ENCODE results near the gene ARMC2. TPM values are rescaled to one million over a fixed set of nuclear protein-coding genes. Genes with fewer than 3 reads are reported as not detected.

ARMC2 gene
- total and polyA plus RNA-seq, 8 donors, result 7.8 to 30.0 (median 24.9) TPM

DNA sequence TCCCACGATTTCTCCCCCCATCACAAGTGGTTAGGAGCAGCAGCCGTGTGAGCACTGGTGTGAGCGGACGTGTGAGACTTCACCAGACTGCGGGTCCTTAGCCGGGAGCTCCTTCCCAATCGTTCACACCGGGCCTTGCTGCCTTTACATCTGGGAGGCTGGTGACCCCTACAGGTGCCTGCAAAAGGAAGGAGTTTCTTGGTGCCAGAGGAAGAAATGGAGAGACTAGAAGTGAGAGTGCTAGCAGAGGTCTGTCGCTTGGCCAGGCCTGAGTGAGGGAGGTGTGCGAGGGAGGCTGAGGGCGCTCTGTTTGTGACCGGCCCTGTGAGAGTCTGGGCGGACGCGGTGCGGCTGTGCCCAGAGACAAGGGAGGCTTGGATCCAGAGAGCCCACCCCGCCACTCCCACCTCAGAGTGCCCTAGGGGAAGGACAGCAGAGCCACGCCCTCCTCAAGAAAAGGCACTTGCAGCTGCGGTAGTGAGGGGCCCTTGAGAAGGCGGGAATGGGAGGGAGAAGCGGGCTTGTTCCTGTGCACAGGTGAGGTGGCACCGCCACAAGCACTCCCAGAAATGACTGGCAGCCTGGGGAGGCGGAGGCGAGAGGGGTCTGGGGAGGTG, 10.0 kb upstream of the ARMC2 start:
- ATAC-seq, result peak; percentile 78
- no peaks in the 10 kb centered on the region for H3K36me3 ChIP-seq
- H3K27me3 ChIP-seq, result no peaks in the 10 kb centered on the region
- H3K9me3 ChIP-seq, result no peaks in the 10 kb centered on the region
- no peak overlapping the region for H3K27ac ChIP-seq
- DNase-seq, result peak in 3 of 4 donors; percentile 69 to 81 (median 78)
- TF ChIP-seq, protein P1, sequence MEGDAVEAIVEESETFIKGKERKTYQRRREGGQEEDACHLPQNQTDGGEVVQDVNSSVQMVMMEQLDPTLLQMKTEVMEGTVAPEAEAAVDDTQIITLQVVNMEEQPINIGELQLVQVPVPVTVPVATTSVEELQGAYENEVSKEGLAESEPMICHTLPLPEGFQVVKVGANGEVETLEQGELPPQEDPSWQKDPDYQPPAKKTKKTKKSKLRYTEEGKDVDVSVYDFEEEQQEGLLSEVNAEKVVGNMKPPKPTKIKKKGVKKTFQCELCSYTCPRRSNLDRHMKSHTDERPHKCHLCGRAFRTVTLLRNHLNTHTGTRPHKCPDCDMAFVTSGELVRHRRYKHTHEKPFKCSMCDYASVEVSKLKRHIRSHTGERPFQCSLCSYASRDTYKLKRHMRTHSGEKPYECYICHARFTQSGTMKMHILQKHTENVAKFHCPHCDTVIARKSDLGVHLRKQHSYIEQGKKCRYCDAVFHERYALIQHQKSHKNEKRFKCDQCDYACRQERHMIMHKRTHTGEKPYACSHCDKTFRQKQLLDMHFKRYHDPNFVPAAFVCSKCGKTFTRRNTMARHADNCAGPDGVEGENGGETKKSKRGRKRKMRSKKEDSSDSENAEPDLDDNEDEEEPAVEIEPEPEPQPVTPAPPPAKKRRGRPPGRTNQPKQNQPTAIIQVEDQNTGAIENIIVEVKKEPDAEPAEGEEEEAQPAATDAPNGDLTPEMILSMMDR (IDR thresholded peaks at IDR 0.05), result no peak
- intact Hi-C loops (cut with DNase I), result no loop called here
- H3K4me1 ChIP-seq, result peaks cover 0 to 32% of the 10 kb centered on the region in 2 donors
- H3K4me3 ChIP-seq, result no peak overlapping the region

DNA sequence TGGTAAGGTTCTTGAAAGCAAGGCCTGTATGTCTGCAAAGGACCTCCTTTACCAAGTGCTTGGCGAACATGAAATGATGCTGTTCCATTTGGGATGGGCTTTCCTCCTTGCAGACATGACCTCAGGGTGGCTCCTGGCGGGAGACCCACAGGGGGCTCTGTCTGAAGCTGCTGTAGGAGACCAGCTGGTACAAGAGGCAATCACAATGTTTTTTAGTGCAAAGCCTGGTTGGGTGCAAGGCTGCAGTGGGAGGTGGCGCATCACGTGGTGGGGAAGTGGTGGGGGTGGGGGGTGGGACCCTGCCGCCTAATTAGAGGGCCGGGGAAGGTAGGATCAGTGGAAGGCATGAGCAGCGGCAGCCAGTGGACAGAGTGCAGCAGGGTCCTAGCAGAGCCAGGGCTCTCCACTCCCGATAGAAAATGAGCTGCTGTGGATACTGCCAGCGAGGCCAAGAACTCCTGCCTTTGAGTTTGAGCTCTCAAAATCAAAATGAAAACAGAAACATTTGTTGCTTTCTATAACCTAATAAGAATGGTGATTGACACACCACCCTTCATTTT, 9.1 kb upstream of the ARMC2 start:
- H3K4me3 ChIP-seq, result no peak overlapping the region
- DNase-seq, result no peak
- no peak for ATAC-seq
- no peak overlapping the region for H3K27ac ChIP-seq
- TF ChIP-seq, protein P1 (IDR thresholded peaks at IDR 0.05), result no peak
- H3K4me1 ChIP-seq, result peaks cover 0 to 32% of the 10 kb centered on the region in 2 donors
- no peaks in the 10 kb centered on the region for H3K36me3 ChIP-seq
- no peaks in the 10 kb centered on the region for H3K9me3 ChIP-seq
- no peaks in the 10 kb centered on the region for H3K27me3 ChIP-seq
- intact Hi-C loops (cut with DNase I), result no loop called here

- TF ChIP-seq, protein P1 (IDR thresholded peaks at IDR 0.05), result no peak
- no peaks in the 10 kb centered on the region for H3K36me3 ChIP-seq
- H3K27ac ChIP-seq, result peak overlapping the region; percentile 45 to 55
- ATAC-seq (no peak), DNase-seq (no peak)
- H3K9me3 ChIP-seq, result no peaks in the 10 kb centered on the region
- H3K4me1 ChIP-seq, result peaks cover 0 to 39% of the 10 kb centered on the region in 2 donors
- intact Hi-C loops (cut with DNase I), result no loop called here
- no peak overlapping the region for H3K4me3 ChIP-seq
- no peaks in the 10 kb centered on the region for H3K27me3 ChIP-seq
Measured at GRCh38 chr6:108840919-108841318, 7.3 kb upstream of the ARMC2 start.

DNA sequence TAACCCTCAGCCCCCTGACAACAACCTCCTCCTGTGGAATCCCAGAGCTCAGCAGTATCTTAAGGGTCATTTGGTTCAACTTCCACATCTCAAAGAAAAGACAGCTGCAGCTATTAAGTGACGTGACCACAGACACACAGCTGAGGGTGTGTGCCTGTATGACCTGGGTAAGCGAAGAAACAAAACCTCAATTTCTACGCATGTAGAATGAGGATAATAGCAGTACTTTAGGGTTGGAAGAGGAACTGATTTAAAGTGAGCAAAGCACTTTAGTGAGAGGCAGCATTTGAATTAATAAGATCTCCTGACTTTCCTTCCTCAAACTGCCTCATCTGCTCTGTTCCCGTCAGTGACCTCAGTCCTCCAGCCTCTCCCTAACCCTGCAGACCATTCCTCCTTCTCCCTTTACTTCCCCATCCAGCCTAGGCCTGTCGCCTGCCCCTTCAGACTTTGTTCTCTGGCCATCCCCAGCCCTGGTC, 6.8 kb upstream of the ARMC2 start:
- H3K4me1 ChIP-seq, result peaks cover 0 to 44% of the 10 kb centered on the region in 2 donors
- no peaks in the 10 kb centered on the region for H3K9me3 ChIP-seq
- no peak overlapping the region for H3K4me3 ChIP-seq
- DNase-seq, result peak in 1 of 4 donors; percentile 74
- TF ChIP-seq, protein P1 (IDR thresholded peaks at IDR 0.05), result no peak
- H3K27me3 ChIP-seq, result no peaks in the 10 kb centered on the region
- no peaks in the 10 kb centered on the region for H3K36me3 ChIP-seq
- intact Hi-C loops (cut with DNase I), result no loop called here
- ATAC-seq, result peak; percentile 69
- H3K27ac ChIP-seq, result peak overlapping the region; percentile 45 to 55

- TF ChIP-seq, protein P1 (IDR thresholded peaks at IDR 0.05), result no peak
- no peak overlapping the region for H3K27ac ChIP-seq
- intact Hi-C loops (cut with DNase I), result no loop called here
- H3K36me3 ChIP-seq, result no peaks in the 10 kb centered on the region
- no peak overlapping the region for H3K4me3 ChIP-seq
- ATAC-seq (no peak), DNase-seq (no peak)
- no peaks in the 10 kb centered on the region for H3K27me3 ChIP-seq
- peaks cover 4 to 46% of the 10 kb centered on the region in 2 donors for H3K4me1 ChIP-seq
- no peaks in the 10 kb centered on the region for H3K9me3 ChIP-seq
Measured at GRCh38 chr6:108844135-108844534, 4.1 kb upstream of the ARMC2 start.
